Inflammatory macrophage treated with lipopolysaccharide for 4 hours (primary cell): ENCODE results near the gene NF1.

Source experiments
- DNase-seq: peaks from one replicate; pipeline ENCODE4 v3.0.0-alpha.2; 2020

Gene NF1

GRCh38 chr17:31412511-31412910, 317.7 kb downstream of the NF1 start:
- DNase-seq: no peak

GRCh38 chr17:31413081-31413799, 318.5 kb downstream of the NF1 start:
- DNase-seq: no peak

GRCh38 chr17:31413874-31414549, 319.2 kb downstream of the NF1 start:
- peak; percentile 80 for DNase-seq

GRCh38 chr17:31414550-31414918, 319.8 kb downstream of the NF1 start:
- no peak for DNase-seq

- peak; percentile 87 for DNase-seq
Measured at GRCh38 chr17:31415004-31415454, 320.3 kb downstream of the NF1 start.

GRCh38 chr17:31415640-31416502, 321.1 kb downstream of the NF1 start:
- no peak for DNase-seq

GRCh38 chr17:31416503-31416923, 321.7 kb downstream of the NF1 start:
- no peak for DNase-seq

- DNase-seq: no peak
Measured at GRCh38 chr17:31417051-31417792, 322.4 kb downstream of the NF1 start.

- peak; percentile 71 for DNase-seq
Measured at GRCh38 chr17:31418773-31419350, 324.1 kb downstream of the NF1 start.

GRCh38 chr17:31422443-31422842, 327.7 kb downstream of the NF1 start:
- DNase-seq: no peak

- no peak for DNase-seq
Measured at GRCh38 chr17:31424944-31425281, 330.1 kb downstream of the NF1 start.

- no peak for DNase-seq
Measured at GRCh38 chr17:31425282-31426040, 330.7 kb downstream of the NF1 start.
